Ascending aorta (tissue), 2 donors: ENCODE data around the gene TYRO3. TPM values are rescaled to one million over a fixed set of nuclear protein-coding genes. Genes with fewer than 3 reads are reported as not detected.

Experiments used
- DNase-seq, 2 donors: peaks; one replicate each; pipeline ENCODE4 v3.0.0-alpha.2; 2019; ENCODE audit warnings: low spot score in 2 of 2
- H3K27ac ChIP-seq, 2 donors: fragments of 200-600 bp; sonication (generic); one replicate each; pipeline ENCODE4 v1.5.1; 2016 to 2017; ENCODE audit warnings: mild to moderate bottlenecking in 1 of 2
- H3K27me3 ChIP-seq: fragments of 200-600 bp; sonication (generic); one replicate; pipeline ENCODE4 v1.5.1; 2017
- H3K36me3 ChIP-seq, 2 donors: fragments of 200-600 bp; sonication (generic); one replicate each; pipeline ENCODE4 v1.5.1; 2016
- H3K4me1 ChIP-seq, 2 donors: fragments of 200-600 bp; sonication (generic); one replicate each; pipeline ENCODE4 v1.5.1; 2016 to 2017; ENCODE audit warnings: mild to moderate bottlenecking in 1 of 2
- H3K4me3 ChIP-seq, 2 donors: fragments of 200-600 bp; sonication (generic); one replicate each; pipeline ENCODE4 v1.5.1; 2016 to 2017; ENCODE audit warnings: mild to moderate bottlenecking in 1 of 2
- H3K9me3 ChIP-seq, 2 donors: fragments of 200-600 bp; sonication (generic); one replicate each; pipeline ENCODE4 v1.5.1; 2016
- CTCF ChIP-seq, 3 experiments: fragments of 200-600 bp in 2 of 3; fragments of 450-650 bp in 1 of 3; sonication (generic) in 2 of 3; IDR thresholded peaks; one replicate each; pipeline ENCODE4 v1.5.1; 2016 to 2019; ENCODE audit warnings: antibody characterized with exemption in 3 of 3, mild to moderate bottlenecking in 1 of 3, moderate library complexity in 1 of 3
- intact Hi-C: fragments of 100-400 bp; cut with DNase I; formaldehyde crosslinking; loops from one replicate; pipeline ENCODE4 v1.15.1; 2023
- total RNA-seq: library from RNA; depleted of rRNA; stranded (reverse); fragments of >200 nt; gene quantifications from one replicate; pipeline ENCODE4 v1.1.0, GENCODE V29; 2016

The TYRO3 gene
- total RNA-seq, 1 donor from 2014 or later: 7.0 TPM

GRCh38 chr15:41620536-41621199 lies 61.7 kb downstream of the TYRO3 start:
- intact Hi-C loops: loop anchor here (2.0 to 5.0 kb wide), 3 partner anchors 62 to 207 kb away; partner anchors contain the start of genes JMJD7, MAPKBP1 and TYRO3
- peak overlapping the region; percentile 61 to 77 for H3K4me3 ChIP-seq
- no peaks in the 10 kb centered on the region for H3K9me3 ChIP-seq
- peaks cover 0 to 8% of the 10 kb centered on the region in 2 donors for H3K4me1 ChIP-seq
- no peaks in the 10 kb centered on the region for H3K36me3 ChIP-seq
- no peaks in the 10 kb centered on the region for H3K27me3 ChIP-seq
- no peak for TF ChIP-seq CTCF (IDR thresholded peaks at IDR 0.05)
- DNase-seq: no peak
- peak overlapping the region; percentile 83 for H3K27ac ChIP-seq

GRCh38 chr15:41621200-41622193 lies 62.5 kb downstream of the TYRO3 start:
- peak; percentile 17 to 86 for DNase-seq
- H3K4me3 ChIP-seq: peak overlapping the region; percentile 61 to 77
- no peaks in the 10 kb centered on the region for H3K36me3 ChIP-seq
- H3K27ac ChIP-seq: peak overlapping the region; percentile 83
- peaks cover 0 to 8% of the 10 kb centered on the region in 2 donors for H3K4me1 ChIP-seq
- H3K27me3 ChIP-seq: no peaks in the 10 kb centered on the region
- no peaks in the 10 kb centered on the region for H3K9me3 ChIP-seq
- intact Hi-C loops: loop anchor here (1.0 to 5.0 kb wide), 4 partner anchors 40 to 206 kb away; partner anchors contain the start of genes JMJD7, MAPKBP1 and TYRO3
- TF ChIP-seq CTCF (IDR thresholded peaks at IDR 0.05): no peak

- Histone ChIP-seq H3K36me3 (no peaks in the 10 kb centered on the region), H3K27me3 (no peaks in the 10 kb centered on the region), H3K27ac (no peak overlapping the region), H3K4me3 (no peak overlapping the region), H3K9me3 (no peaks in the 10 kb centered on the region), H3K4me1 (peaks cover 0 to 8% of the 10 kb centered on the region in 2 donors)
- TF ChIP-seq CTCF (IDR thresholded peaks at IDR 0.05): no peak
- intact Hi-C loops: loop anchor here (1.0 to 5.0 kb wide), 3 partner anchors 38 to 204 kb away; partner anchors contain the start of genes JMJD7 and MAPKBP1
- DNase-seq: no peak
Measured at GRCh38 chr15:41622901-41623300, 63.9 kb downstream of the TYRO3 start.

- no peak for DNase-seq
- H3K9me3 ChIP-seq: no peaks in the 10 kb centered on the region
- intact Hi-C loops: no loop called here
- no peaks in the 10 kb centered on the region for H3K27me3 ChIP-seq
- TF ChIP-seq CTCF (IDR thresholded peaks at IDR 0.05): no peak
- H3K36me3 ChIP-seq: no peaks in the 10 kb centered on the region
- H3K4me3 ChIP-seq: no peak overlapping the region
- no peaks in the 10 kb centered on the region for H3K4me1 ChIP-seq
- no peak overlapping the region for H3K27ac ChIP-seq
Measured at GRCh38 chr15:41627203-41627602, 68.2 kb downstream of the TYRO3 start.

- no peaks in the 10 kb centered on the region for H3K4me1 ChIP-seq
- H3K36me3 ChIP-seq: no peaks in the 10 kb centered on the region
- DNase-seq: no peak
- H3K27me3 ChIP-seq: no peaks in the 10 kb centered on the region
- no peaks in the 10 kb centered on the region for H3K9me3 ChIP-seq
- H3K27ac ChIP-seq: no peak overlapping the region
- TF ChIP-seq CTCF (IDR thresholded peaks at IDR 0.05): no peak
- H3K4me3 ChIP-seq: no peak overlapping the region
- intact Hi-C loops: no loop called here
Measured at GRCh38 chr15:41629463-41629862, 70.5 kb downstream of the TYRO3 start.
